H1 (cell line): Measurements from ENCODE around the gene PLD2.
A peak's percentile ranks its signal among the peaks of the same experiment; 100 is the strongest.

ENCODE experiments used
- CHD2 ChIP-seq: IDR thresholded peaks from 2 replicates; pipeline ENCODE4 v1.6.1; 2012; ENCODE audit warnings: low read length, improper control_type of control experiment
- EGR1 ChIP-seq: IDR thresholded peaks from 2 replicates; pipeline ENCODE4 v1.6.1; 2011; ENCODE audit warnings: low read depth, low read length, borderline replicate concordance
- EP300 ChIP-seq, 2 experiments: IDR thresholded peaks; 1 replicate in 1 of 2; 2 replicates in 1 of 2; pipeline ENCODE4 v1.6.1; 2011 to 2012; ENCODE audit warnings: low read depth in 2 of 2, low read length in 2 of 2, mild to moderate bottlenecking in 2 of 2, borderline replicate concordance in 1 of 2, inconsistent platforms in 1 of 2, moderate library complexity in 1 of 2
- GABPA ChIP-seq: IDR thresholded peaks from 2 replicates; pipeline ENCODE4 v1.6.1; 2011; ENCODE audit warnings: mild to moderate bottlenecking, low read length, moderate library complexity, borderline replicate concordance; ENCODE audit not compliant: insufficient read depth
- GTF2F1 ChIP-seq: IDR thresholded peaks from 2 replicates; pipeline ENCODE4 v1.6.1; 2012; ENCODE audit warnings: low read depth, low read length, improper control_type of control experiment, borderline replicate concordance
- POLR2A ChIP-seq, 2 experiments: IDR thresholded peaks; 1 replicate in 1 of 2; 2 replicates in 1 of 2; pipeline ENCODE4 v1.6.1; 2011; ENCODE audit warnings: low read depth in 2 of 2, low read length in 2 of 2, mild to moderate bottlenecking in 2 of 2; ENCODE audit errors: control extremely low read depth in 1 of 2
- POLR2AphosphoS5 ChIP-seq: IDR thresholded peaks from 2 replicates; pipeline ENCODE4 v1.6.1; 2011; ENCODE audit warnings: low read depth, low read length
- RNF2 ChIP-seq: fragments of 200-900, 300-1000 bp; sonication (generic); IDR thresholded peaks from 2 replicates; pipeline ENCODE4 v1.7.1; 2016; ENCODE audit warnings: borderline replicate concordance, low read depth, mild to moderate bottlenecking, antibody characterized with exemption, low read length; ENCODE audit not compliant: poor library complexity, severe bottlenecking; ENCODE audit errors: missing control alignments
- RXRA ChIP-seq: IDR thresholded peaks from 2 replicates; pipeline ENCODE4 v1.6.1; 2011; ENCODE audit warnings: low read depth, mild to moderate bottlenecking, low read length, moderate library complexity; ENCODE audit not compliant: insufficient read depth
- SIN3A ChIP-seq, 2 experiments: IDR thresholded peaks in 1 of 2; conservative IDR thresholded peaks in 1 of 2; 2 replicates each; pipeline ENCODE4 v1.6.1; 2011 to 2012; ENCODE audit warnings: low read length in 2 of 2, improper control_type of control experiment in 1 of 2, low read depth in 1 of 2, mild to moderate bottlenecking in 1 of 2
- TAF1 ChIP-seq: IDR thresholded peaks from 2 replicates; pipeline ENCODE4 v1.6.1; 2011; ENCODE audit warnings: mild to moderate bottlenecking, low read depth, low read length
- TEAD4 ChIP-seq: IDR thresholded peaks from 2 replicates; pipeline ENCODE4 v1.6.1; 2012; ENCODE audit warnings: low read depth, low read length, inconsistent platforms, mixed read lengths
- TF ChIP-seq, protein P1 (sequence below), 3 experiments: IDR thresholded peaks; 1 replicate in 2 of 3; 2 replicates in 1 of 3; pipeline versions ENCODE4 v1.5.1 to v1.6.1; 2011; ENCODE audit warnings: low read length in 3 of 3, mild to moderate bottlenecking in 3 of 3, inconsistent platforms in 2 of 3, low read depth in 1 of 3, moderate library complexity in 1 of 3; ENCODE audit not compliant: insufficient read depth in 1 of 3; ENCODE audit errors: control extremely low read depth in 1 of 3

DNA sequence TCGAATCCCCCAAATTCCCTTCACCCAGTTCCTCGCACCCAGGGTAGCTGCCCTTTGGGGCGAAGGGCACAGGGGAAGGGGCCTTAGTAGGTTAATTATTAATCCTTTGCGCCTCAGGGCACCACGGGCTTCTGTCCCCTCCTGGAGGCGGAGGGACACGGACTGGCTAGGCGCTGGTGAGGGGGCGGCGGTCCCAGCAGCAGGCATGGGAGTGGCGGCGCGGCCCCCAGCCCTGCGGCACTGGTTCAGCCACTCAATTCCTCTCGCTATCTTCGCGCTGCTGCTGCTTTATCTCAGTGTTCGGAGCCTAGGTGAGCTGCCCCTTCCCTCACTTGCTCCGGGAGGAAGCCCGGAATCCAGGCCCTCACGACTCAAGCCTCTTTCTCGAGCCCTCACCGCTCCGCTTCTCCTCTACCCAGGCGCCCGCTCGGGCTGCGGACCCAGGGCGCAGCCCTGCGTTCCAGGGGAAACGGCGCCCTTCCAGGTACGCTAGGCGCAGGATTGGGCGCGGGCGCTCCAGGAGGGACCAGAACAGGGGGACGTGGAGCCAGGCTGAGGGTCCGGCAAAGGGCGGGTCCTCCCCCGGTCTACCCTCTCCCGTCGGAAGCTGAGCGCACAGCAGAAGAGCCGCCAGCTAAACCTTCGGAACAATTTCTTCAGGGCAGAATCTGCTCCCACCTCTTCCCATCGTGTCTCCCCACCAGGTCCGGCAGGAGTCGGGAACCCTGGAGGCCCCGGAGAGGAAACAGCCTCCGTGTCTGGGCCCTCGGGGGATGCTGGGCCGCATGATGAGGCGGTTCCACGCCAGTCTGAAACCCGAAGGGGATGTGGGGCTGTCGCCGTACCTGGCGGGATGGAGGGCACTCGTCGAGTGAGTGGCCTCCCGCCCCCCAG is 17.9 kb upstream of the PLD2 start, which contains the start of gene GLTPD2:
- TF ChIP-seq RNF2 (peak; percentile 38), SIN3A (conservative IDR thresholded peaks at IDR 0.05 in 1 of 2, IDR thresholded peaks at IDR 0.05 in 1 of 2; ENCODE audit: low read depth in 1 of 2, low read length in 2 of 2) (no peak), TAF1 (no peak), CHD2 (no peak), GTF2F1 (no peak), EP300 (IDR thresholded peaks at IDR 0.05; ENCODE audit: borderline replicate concordance in 1 of 2, low read depth in 2 of 2, low read length in 2 of 2) (no peak), POLR2AphosphoS5 (no peak), RXRA (no peak), EGR1 (no peak), POLR2A (IDR thresholded peaks at IDR 0.05; ENCODE audit: control extremely low read depth in 1 of 2, low read depth in 2 of 2, low read length in 2 of 2) (no peak), TEAD4 (no peak), GABPA (no peak)
- TF ChIP-seq, protein P1, sequence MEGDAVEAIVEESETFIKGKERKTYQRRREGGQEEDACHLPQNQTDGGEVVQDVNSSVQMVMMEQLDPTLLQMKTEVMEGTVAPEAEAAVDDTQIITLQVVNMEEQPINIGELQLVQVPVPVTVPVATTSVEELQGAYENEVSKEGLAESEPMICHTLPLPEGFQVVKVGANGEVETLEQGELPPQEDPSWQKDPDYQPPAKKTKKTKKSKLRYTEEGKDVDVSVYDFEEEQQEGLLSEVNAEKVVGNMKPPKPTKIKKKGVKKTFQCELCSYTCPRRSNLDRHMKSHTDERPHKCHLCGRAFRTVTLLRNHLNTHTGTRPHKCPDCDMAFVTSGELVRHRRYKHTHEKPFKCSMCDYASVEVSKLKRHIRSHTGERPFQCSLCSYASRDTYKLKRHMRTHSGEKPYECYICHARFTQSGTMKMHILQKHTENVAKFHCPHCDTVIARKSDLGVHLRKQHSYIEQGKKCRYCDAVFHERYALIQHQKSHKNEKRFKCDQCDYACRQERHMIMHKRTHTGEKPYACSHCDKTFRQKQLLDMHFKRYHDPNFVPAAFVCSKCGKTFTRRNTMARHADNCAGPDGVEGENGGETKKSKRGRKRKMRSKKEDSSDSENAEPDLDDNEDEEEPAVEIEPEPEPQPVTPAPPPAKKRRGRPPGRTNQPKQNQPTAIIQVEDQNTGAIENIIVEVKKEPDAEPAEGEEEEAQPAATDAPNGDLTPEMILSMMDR (IDR thresholded peaks at IDR 0.05; ENCODE audit: control extremely low read depth in 1 of 3, insufficient read depth in 1 of 3, low read depth in 1 of 3, low read length in 3 of 3), result no peak
